ENCODE measurements around the gene DYNLRB2.
A peak's percentile ranks its signal among the peaks of the same experiment; 100 is the strongest.

DYNLRB2 gene

GRCh38 chr16:80577485-80578280 is 36.9 kb downstream of the DYNLRB2 start:
- TF ChIP-seq, protein P1, sequence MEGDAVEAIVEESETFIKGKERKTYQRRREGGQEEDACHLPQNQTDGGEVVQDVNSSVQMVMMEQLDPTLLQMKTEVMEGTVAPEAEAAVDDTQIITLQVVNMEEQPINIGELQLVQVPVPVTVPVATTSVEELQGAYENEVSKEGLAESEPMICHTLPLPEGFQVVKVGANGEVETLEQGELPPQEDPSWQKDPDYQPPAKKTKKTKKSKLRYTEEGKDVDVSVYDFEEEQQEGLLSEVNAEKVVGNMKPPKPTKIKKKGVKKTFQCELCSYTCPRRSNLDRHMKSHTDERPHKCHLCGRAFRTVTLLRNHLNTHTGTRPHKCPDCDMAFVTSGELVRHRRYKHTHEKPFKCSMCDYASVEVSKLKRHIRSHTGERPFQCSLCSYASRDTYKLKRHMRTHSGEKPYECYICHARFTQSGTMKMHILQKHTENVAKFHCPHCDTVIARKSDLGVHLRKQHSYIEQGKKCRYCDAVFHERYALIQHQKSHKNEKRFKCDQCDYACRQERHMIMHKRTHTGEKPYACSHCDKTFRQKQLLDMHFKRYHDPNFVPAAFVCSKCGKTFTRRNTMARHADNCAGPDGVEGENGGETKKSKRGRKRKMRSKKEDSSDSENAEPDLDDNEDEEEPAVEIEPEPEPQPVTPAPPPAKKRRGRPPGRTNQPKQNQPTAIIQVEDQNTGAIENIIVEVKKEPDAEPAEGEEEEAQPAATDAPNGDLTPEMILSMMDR (conservative IDR thresholded peaks at IDR 0.05; ENCODE audit: low read length), result no peak
- no peak overlapping the region for H3K4me3 ChIP-seq (ENCODE audit: low read length)
- no peak for DNase-seq (ENCODE audit: low read depth)

DNA sequence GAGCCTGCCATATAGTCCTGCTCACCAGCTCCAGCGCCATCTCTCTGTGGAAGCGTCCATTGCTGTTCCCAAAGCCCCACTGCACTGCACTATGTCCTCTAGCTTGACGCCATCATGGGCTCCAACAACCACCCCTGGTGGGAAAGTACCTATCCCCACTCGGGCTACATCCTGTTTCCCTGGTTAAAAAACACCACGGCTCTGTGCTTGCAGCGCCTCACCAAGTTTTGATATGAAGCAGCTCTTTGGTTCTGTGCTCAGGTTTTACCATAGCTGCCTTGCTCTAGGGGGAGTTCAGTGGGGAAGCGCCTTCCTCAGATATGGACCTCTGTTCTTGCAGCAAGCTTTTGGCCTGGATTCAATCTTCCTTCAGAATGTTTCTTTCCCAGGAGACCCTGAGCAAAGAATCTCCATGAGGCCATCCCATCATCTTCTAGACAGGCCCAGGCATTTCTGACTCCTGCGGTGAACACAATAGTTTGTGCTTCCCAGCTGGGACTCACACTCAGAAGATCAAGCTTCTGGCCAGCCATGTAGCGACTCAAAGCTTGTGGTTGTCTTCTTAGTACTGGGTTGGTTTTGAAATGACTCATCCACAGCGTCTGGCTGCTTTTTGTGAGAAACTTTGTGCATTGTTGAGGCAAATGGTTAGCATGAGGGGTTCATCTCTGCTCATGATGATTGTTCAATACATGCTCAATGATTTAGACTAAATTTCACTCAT is 39.5 kb downstream of the DYNLRB2 start:
- TF ChIP-seq, protein P1 (conservative IDR thresholded peaks at IDR 0.05; ENCODE audit: low read length), result no peak

GRCh38 chr16:80583466-80583865 is 42.7 kb downstream of the DYNLRB2 start:
- H3K4me3 ChIP-seq (ENCODE audit: low read length), result no peak overlapping the region
- DNase-seq (ENCODE audit: low read depth), result peak; percentile 88
- TF ChIP-seq, protein P1 (conservative IDR thresholded peaks at IDR 0.05; ENCODE audit: low read length), result no peak

More for the DNA sequence above, 39.5 kb downstream of the DYNLRB2 start:
- no peak overlapping the region for H3K4me3 ChIP-seq (ENCODE audit: low read length)
- peak; percentile 72 for DNase-seq (ENCODE audit: low read depth)

GRCh38 chr16:80585764-80586163 is 45.0 kb downstream of the DYNLRB2 start:
- DNase-seq (ENCODE audit: low read depth), result no peak
- H3K4me3 ChIP-seq (ENCODE audit: low read length), result no peak overlapping the region
- TF ChIP-seq, protein P1 (conservative IDR thresholded peaks at IDR 0.05; ENCODE audit: low read length), result no peak

DNA sequence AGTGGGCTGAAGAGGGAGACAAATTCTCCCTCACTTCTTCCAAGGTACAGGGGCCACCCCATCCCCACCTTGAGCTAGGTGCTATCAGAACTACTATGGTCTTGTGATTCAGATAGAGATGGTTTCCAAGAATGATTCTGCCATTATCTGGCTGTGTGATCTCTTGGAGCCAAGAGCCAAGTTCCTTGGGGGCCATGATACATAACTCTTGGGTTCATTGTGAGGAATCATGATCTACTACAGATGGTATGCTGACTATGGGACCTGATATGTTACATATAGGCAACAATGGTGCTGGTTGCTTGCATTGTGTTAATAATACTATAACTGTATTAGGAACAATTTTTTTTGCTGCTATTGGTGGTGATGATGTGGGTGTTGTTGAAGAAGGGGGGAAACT is 45.7 kb downstream of the DYNLRB2 start:
- no peak overlapping the region for H3K4me3 ChIP-seq (ENCODE audit: low read length)
- TF ChIP-seq, protein P1 (conservative IDR thresholded peaks at IDR 0.05; ENCODE audit: low read length), result no peak
- peak; percentile 12 for DNase-seq (ENCODE audit: low read depth)

GRCh38 chr16:80587071-80587470 is 46.3 kb downstream of the DYNLRB2 start:
- no peak for DNase-seq (ENCODE audit: low read depth)
- no peak overlapping the region for H3K4me3 ChIP-seq (ENCODE audit: low read length)
- TF ChIP-seq, protein P1 (conservative IDR thresholded peaks at IDR 0.05; ENCODE audit: low read length), result no peak

Measured in AG10803 (cell line).